SU-DHL-6 (cell line): Measurements from ENCODE around the gene SIRT5.

Experiments used
- EZH2phosphoT487 ChIP-seq: fragments of 200-600 bp; sonication (generic), shearing (Covaris generic); conservative IDR thresholded peaks from 2 replicates; pipeline ENCODE4 v1.6.1; 2018; ENCODE audit warnings: mild to moderate bottlenecking, antibody characterized with exemption, low read length, moderate library complexity, mixed read lengths
- TF ChIP-seq, protein P1 (sequence below): fragments of 200-600 bp; sonication (generic); IDR thresholded peaks from one replicate; pipeline ENCODE4 v1.5.1; 2017; ENCODE audit warnings: antibody characterized with exemption, mild to moderate bottlenecking, low read length, moderate library complexity; ENCODE audit not compliant: insufficient read depth, poor library complexity, severe bottlenecking

GRCh38 chr6:13531956-13532355 is 42.4 kb upstream of the SIRT5 start:
- TF ChIP-seq, protein P1, sequence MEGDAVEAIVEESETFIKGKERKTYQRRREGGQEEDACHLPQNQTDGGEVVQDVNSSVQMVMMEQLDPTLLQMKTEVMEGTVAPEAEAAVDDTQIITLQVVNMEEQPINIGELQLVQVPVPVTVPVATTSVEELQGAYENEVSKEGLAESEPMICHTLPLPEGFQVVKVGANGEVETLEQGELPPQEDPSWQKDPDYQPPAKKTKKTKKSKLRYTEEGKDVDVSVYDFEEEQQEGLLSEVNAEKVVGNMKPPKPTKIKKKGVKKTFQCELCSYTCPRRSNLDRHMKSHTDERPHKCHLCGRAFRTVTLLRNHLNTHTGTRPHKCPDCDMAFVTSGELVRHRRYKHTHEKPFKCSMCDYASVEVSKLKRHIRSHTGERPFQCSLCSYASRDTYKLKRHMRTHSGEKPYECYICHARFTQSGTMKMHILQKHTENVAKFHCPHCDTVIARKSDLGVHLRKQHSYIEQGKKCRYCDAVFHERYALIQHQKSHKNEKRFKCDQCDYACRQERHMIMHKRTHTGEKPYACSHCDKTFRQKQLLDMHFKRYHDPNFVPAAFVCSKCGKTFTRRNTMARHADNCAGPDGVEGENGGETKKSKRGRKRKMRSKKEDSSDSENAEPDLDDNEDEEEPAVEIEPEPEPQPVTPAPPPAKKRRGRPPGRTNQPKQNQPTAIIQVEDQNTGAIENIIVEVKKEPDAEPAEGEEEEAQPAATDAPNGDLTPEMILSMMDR, result no peak
- TF ChIP-seq EZH2phosphoT487, result no peak
